Measurements from ENCODE around the gene PLS3. TPM values are rescaled to one million over a fixed set of nuclear protein-coding genes. Genes with fewer than 3 reads are reported as not detected.

PLS3 gene
- total and polyA plus RNA-seq, 2 of the 4 experiments (the other 2 are of a cell fraction), result 158 to 252 TPM

Small RNAs within 50 kb of the gene (microRNA-seq; reads per million reads assigned to microRNA genes)
- gene RF00264 (ENCODE audit: insufficient read depth, insufficient read length), result not detected

Small RNAs within 50 kb of the gene (small RNA-seq; reads per million reads assigned to genes)
- gene RF00264, result 0 reads per million in 5 experiments

Data from IMR-90 (cell line).